AML-193 (cell line): ENCODE measurements around the gene SLC38A3.
A peak's percentile ranks its signal among the peaks of the same experiment; 100 is the strongest.
"Not testable (repeated sequence)": the region's sequence is repeated elsewhere in the genome, so short reads cannot be mapped to it uniquely, and the experiment has no call there.

ENCODE experiments used
- DNase-seq, 2 experiments: peaks; one replicate each; lab custom pipeline; 2025; lab: John Stamatoyannopoulos, UW

SLC38A3 gene

DNA sequence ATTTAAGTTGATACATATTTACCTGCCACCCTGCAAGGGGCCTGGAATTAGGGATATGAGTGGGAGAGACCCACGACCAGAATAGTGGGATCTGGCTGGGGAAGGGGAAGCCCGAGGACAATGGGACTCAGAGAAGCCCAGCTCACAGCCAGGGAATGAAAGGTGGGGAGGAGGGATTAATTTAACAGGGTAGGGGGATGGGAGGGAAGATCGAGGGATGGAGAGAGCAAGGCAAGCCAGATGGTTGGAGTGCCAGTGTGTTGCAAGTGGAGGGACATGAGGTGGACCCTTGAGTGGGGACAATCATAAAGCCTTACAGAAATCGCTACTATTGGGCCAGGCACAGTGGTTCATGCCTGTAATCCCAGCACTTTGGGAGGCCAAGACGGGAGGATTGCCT, 26.5 kb downstream of the SLC38A3 start:
- no peak for DNase-seq

DNA sequence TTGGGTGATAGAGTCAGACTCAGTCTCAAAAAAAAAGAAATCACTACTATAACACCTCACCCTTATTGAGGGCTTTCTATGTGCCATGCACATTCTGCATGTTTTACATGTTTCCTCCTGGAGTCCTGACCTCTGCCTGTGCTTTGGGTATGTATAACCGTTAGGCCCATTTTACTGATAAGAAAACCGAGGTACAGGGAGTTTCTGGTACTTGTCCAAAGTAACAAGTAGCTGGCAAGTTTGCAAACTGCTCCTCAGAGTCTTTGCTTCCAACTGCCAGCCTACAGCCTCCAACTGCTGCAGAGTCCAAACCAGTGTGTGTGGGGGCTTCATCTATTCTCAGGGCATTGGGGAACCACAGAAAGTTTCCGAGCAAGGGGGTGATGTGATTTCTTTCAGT, 27.2 kb downstream of the SLC38A3 start:
- no peak for DNase-seq

DNA sequence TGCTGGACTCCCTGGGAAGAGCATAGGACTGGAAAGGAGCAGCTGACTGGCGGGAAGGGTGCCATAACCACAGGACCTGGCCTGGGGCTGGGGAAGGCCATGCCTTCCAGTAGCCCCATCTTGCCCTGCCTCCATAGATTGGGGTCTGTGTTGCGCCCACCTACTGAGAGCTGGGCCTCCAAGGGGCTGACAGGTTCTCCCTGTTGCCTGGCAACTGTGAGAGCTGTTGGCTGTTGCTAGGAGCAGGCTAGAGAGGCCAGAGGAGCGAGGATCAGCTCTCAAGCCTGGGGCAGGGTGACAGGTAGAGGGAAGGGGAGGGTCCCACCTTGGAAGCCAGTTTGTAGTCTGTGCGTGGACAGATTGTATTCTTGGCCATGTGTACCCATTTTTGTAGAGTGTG, 28.1 kb downstream of the SLC38A3 start:
- DNase-seq = no peak

DNA sequence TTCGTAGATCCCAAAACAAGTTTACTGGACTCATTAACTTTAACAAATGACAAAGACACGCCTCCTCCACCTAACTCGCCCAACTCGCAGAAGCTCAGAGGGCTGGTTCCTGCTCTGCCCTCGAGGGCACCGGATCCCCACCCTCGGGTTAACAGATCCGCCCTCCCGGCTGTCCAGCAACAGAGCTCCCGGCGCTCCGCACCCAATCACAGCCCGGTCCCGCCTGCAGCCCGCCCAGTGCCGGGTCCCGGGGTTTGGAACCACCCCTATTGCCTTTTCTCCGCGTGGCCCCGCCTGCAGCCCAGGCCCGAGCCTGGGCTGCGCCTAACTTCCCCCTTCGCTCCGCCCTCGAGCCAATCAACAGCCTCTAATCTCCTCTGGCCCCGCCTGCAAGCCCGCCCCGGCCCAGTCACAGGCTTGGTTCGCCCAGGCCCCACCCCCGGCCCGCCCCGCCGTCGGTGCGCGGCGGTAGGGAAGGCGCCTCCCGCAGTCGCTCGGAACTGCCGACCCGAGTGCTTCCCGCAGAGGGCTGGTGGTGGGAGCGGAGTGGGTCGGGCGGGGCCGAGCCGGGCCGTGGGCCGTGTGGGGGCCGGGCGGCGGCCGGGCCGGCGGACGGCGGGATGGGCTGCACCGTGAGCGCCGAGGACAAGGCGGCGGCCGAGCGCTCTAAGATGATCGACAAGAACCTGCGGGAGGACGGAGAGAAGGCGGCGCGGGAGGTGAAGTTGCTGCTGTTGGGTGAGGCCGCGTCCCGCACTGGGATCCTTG, 30.8 kb downstream of the SLC38A3 start, which contains the start of gene GNAI2:
Gene GNAI2 (plus strand): TSS at position 489 of the 768 bp plus-strand sequence. CDS start 132 bp downstream, at position 621.
- peak; percentile 99 to 100 for DNase-seq

DNA sequence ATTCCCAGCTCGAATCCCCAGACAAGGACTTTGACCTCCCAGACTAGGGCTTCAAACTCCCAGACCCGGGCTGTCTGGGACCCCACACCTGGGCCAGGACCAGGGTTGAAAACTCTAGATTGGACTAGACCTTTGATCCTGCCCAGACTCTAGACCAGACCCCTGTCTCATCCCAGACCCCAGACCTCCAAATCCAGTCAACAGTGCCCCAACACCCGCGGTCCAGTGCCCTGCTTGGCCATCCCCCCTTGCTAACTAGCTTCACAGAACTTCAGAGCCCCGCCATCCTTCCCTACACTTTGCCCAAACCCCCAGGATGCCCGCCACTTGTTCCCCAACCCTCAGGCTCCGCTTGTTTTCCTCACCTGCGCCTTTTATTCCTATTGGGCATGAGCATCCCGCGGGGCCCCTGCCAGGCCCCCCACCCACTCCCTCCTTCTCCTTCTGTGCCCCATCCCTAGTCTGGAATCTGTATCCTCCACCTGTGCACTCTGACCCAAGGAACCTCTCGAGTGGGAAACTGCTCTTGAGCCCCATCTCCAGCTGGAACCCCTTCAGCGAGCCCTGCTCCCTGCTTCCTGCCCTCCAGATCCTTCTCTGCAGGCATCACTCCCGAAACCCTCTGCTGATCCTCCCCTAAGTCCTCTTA, 31.5 kb downstream of the SLC38A3 start:
- no peak for DNase-seq

DNA sequence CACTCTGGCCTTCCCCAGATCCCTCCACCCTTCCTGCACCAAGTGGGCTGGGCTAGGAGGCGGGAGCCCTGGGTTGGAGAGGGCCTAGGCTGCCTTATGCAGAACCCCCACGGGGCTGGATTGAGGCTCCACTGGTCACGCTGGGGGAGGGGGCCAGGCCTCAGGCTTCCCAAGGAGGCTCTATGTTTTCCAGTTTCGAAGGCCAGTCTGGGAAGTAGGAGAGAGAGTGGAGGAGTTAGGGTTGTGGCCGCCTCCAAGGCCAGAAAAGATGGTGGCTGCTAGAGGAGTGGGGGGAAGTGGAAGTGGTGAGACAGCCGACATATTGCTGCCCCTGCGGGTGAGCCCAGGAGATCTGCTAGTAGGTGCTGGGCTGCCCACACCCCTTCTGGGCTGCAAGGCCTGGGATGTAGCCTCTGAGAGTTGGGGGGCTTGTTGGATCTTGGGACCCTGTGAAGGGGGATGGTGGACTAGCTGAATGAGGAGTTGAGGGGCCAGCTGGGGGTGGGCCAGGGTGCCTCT, 32.1 kb downstream of the SLC38A3 start:
- DNase-seq = peak; percentile 27 to 43

DNA sequence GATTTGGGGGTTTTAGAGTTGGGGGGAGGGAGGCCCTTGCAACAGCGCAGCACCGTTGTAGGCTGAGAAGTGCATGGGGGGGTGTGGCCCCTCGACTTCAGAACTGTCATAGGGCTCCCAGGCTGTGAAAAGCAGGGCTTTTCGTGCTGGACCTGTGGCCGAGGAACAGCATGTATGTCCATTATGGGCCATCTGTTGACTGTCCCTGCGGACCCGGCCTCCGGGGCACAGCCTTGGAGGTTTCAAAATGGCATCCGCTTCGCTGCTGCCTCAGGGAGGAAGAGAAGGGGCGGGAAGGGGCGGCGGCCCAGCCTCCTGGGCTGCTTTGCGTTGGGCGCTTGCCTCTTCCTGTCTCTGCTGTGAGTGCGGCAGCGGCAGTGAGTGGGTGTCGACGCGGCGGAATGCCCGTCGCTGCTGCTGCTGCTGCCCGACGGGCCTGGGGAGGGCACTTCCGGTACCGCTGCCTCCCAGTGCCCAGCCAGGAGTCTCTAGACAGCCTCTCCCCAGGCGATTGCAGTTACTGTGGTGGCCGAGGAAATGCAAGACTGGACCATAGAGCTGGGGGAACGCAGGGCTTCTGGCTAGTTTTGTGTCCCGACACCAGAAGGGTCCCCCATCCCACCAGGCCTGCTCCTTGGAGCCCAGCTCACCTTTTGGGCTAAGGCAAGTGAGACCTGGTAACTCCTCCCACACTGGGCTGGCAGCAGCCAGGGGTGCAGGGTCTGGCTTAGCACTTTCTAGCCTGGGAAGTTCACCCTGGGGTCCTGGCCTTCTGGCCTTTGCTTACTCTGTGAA, 32.9 kb downstream of the SLC38A3 start:
- peak; percentile 95 to 97 for DNase-seq

DNA sequence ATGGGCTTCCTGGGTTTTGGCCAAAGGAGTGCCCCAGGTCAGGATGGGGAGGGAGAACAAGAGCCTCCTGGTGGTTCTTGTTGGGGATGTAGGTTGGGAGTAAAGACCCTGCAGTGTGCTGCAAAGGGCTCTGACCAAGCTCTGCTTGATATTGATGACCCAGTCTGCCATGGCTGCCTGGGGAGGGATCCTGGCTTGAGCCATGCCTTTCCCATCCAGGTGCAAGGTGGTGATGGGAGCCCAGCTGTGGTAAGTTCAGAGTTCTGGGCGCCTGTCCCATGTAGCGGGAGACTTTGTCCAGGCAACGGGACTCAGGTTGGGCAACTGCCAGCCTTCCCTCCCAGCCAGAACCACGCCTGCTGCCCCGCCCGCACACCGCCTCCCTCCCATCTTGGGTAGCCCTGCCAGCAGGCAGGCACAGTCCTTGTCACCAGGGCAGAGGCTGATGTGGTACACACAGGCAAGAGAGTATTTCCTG, 33.5 kb downstream of the SLC38A3 start:
- peak; percentile 69 to 71 for DNase-seq

DNA sequence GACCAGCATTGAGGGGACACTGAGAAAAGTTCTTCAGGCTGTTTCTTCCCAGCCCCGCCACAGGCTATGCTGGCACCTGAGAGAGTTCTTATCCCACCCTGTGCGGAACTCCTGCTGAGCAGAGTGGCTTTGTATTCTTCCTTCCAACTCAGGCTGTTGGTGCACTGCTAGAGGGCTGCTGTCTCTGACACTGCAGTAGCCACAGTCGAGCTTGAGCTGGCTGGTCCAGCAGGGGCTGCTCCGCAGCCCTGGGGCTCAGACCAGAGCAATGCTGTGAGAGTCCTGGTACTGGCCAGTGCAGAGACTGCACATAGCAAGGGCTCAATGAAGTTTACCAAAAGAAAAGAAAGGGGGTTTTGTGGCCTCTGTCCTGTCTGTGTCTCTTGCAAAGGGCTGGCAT, 34.6 kb downstream of the SLC38A3 start:
- DNase-seq = no peak

DNA sequence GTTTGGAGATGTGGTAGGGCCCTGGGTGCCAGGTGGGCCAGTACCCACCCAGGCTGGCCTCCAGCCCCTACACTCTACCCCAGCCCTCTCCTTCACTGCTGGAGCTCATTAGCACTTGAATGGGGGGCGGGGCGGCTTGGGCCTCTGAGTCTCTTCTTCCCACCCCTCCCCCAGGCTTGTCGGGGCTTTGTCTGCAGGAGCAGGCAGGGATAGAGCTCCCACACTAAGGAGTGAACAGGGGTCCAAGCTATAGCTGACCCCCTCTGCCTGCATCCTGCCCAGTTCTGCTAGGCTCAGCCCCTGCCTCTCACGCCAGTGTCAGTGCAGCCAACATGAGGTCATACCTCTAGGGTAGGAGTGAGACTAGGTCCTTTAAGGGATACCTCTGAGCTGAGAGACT, 36.1 kb downstream of the SLC38A3 start:
- no peak for DNase-seq

DNA sequence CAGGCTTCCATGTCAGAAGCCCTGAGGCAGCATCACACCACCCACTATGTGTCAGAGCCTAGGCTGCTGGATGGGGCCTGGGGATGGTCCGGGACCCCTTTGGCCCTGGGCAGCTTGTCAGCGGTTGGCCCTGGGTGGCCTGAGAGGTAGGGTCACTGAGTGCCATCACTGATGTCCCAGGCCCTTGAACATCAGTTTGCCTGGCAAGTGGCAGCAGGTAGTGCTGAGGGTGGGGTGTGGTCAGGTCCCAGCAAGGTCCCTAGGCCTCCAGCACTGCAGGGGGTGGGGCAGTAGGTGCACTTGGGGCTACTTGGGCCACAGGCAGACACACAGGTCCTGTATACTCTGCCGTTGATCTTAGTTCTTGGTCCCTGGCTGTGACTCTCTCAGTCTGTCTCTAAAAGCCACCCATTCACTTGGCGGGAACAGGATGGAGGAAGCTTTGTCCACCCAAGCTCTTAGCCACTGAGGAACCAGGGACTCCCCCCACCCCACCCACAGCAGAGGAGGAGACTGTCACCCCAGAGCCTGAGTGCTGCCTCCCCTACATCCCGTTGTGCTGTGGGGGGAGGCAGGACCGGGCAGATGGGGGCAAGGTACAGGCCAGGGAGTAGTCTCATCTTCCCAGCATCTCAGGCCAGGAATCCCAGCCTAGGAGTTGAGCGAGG, 36.8 kb downstream of the SLC38A3 start:
- DNase-seq = no peak

DNA sequence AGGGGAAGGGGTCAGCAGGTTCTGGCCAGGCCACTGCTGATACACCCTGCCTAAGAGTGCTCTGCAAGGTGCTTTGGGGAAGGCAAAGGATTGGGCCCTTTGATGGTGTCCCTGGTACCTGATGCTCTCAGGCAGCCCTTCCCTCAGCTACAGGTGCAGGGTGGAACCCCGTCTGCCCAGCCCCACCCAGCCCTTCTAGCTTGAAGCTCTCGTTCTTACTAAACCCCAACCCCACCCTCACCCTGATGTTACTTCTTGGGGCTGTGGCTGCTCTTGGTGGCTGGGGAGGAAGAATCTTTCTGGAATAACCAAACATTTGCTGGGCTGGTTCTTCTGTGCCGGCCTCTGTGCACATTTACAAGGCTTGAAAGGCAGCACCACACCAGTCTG, 37.3 kb downstream of the SLC38A3 start:
- no peak for DNase-seq

DNA sequence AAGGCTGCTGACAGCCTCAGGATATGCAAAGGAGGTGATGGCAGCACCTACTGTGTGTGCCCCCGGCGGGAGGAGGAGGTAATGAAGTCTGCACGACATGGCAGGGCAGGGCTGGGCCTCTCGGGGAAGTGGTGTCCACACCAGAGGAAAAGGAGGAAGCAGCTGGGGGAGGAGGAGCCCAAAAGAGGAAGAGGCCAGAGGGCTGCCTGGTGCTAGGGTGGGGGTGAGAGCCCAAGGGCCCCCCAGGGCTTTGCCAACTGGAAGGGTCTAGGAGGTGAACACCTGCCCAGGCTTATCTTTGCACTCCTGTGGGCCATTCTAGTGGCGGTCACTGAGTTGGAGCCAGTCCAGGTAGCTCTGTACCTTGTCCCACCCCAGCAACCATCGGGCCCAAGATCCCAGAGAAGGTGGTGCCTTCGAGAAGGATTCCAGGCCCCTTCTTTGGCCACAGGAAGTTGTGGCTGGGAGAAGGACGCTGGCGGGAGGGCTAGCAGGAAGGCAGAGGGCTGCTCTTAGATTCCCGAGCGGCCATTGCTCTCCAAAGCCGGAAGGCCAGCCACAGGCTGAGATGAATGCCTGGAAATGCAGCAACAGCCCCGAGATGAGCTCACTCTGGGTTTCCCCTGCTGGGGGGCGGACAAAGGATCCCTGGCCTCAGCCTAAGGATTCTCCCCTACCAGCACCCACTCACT, 37.9 kb downstream of the SLC38A3 start:
- DNase-seq = peak; percentile 97

DNA sequence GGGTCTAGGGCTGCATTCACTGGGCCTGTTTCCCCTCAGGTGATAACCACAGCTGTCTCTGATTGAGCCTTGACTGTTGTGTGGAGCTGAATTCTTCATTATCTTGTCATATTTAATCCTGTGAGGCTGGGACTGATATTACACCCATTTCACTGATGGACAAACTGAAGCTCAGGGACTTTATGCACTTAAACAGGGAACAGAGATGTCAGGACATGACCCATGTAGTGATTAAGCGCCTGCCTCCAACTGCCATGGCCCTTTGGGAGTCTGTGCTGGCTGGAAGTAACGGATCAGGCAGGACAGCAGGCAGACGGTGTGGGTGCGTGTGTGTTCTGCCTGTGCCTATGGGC, 38.4 kb downstream of the SLC38A3 start:
- no peak for DNase-seq

DNA sequence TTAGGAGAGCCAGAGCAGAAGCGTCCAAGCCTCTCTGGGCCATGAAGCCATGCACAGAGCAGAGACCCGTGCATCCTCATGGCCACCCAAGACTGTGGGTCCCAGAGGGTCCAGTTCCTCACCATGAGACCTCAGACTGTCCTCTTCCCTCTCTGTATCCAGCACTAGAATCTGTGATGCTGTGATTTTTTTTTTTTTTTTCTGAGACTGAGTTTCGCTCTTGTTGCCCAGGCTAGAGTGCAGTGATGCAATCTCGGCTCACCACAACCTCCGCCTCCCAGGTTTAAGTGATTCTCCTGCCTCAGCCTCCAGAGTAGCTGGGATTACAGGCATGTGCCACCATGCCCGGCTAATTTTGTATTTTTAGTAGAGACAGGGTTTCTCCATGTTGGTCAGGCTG, 39.7 kb downstream of the SLC38A3 start:
- not testable (repeated sequence) for DNase-seq

DNA sequence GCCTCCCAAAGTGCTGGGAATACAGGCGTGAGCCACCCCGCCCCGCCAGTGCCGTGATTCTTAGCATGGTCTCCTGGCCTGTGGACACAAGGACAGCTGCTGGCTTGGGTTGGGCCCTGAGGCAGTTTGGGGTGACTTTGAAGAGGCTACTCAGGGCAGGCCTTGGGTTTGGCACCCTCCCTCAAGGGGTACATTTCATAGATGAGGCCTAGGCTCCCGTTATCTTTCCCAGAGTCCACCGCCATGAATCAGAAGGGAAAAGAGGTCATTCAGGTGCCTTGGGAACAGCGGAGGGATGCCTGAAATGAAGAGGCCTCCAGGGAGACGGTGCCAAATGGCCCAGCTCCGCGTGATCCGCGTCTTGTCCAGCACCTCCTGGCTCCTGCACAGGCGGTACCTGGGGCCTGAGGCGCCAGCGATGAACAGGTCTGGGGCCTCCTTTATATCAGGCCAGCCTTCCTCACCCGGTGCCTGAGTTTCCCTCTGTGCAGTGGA, 40.2 kb downstream of the SLC38A3 start:
- DNase-seq = no peak

DNA sequence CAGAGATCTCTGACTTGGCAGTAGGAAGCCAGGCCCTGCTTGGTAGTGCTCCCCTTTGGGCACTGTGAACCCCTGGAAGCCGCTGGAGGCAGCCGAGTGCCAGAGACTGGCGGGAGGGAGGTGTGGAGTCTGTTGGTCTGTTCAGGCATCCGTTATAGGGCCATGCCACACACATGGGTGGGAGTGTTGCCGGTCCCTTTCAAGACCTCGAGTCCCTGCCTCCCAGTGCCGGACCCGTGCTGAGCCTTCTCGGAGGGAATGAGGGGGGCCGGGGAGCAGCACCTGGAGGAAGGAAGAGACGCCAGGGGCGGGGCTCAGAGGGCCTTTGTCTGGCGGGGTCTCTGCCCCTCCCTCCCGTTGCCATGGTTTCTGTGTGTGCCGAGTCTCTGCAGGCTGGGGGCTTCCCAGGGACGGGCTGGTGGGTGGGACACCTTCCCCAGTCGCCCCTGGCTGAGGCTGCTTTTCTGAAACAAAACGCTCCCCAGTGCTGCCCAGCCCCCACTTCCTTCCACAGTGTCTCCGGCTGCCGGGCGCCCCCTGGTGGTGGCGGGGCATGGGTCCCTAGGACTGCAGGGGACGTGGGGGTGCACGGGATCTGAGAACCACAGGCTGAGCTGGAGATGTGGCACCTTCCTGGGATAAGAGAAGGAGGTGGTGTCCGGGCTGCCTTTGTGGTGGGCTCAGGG, 40.9 kb downstream of the SLC38A3 start:
- peak; percentile 88 to 89 for DNase-seq

DNA sequence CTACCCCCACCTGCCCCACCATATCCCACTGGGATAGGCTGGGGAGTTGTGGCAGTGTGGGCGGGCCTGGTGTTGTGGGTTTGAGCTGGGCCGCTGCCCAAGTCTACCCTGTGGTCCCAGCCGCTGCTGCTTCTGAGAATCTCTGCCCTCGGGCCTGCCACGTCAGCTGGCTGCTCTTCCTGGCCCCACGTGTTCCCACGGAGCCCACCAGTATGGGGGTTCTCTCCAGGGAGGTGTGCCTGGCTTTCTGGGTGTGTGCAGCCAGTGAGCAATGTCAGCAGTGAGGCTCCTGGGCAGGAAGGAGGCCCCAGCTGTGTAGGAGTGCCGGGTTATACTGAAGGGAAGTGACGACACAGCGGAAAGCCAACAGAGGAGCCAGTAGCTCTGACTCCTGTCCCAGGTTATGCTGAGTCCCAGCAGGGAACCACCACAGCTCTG, 41.5 kb downstream of the SLC38A3 start:
- peak; percentile 84 to 86 for DNase-seq

DNA sequence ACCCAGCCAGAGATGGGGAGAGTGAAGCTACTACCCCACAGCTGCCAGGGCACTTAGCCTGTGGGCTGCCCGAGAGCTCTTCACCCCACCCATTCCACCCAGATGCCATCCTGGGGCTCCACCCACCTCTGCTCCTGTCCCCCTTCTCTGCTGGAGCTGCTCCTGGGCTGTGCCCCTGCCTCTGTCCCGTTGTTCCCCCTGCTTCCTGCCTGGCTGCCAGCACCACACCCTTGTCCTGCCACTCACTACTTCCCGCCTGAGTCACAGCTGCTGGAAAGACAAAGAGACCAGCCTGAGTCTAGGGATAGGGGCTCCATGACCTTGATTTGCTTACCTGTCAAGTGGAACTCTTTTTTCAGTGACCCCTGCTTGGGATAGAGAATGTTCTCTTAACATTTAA, 43.3 kb downstream of the SLC38A3 start:
- no peak for DNase-seq

DNA sequence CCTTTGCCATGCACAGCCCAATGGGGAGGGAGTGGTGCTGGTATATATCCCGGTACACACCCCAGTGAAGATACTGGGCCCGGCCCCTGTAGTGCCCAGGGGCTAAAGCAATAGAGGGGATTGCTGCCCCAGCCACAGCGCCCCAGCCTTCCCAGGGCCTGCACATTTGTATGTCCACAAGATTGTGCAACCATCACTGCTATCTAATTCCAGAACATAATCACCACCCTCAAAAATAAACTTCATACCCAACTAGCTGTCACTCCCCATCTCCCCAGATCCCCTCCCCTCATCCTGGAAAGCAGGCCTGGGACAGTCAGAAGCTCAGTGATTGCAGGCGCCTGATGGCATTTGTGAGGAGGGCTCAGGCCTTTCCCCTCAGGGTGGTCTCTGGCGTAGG, 44.4 kb downstream of the SLC38A3 start:
- DNase-seq = no peak
